Choroid plexus epithelial cell (primary cell): ENCODE measurements around the gene DAB1.

ENCODE experiments used
- DNase-seq: peaks from one replicate; pipeline ENCODE4 v3.0.0-alpha.2; 2010; ENCODE audit warnings: low read depth
- H3K4me3 ChIP-seq: 2 replicates; pipeline ENCODE4 v1.5.1; 2011; ENCODE audit warnings: low read depth, mild to moderate bottlenecking, control low read depth, low read length, moderate library complexity
- TF ChIP-seq, protein P1 (sequence below): conservative IDR thresholded peaks from 2 replicates; pipeline ENCODE4 v1.5.1; 2011; ENCODE audit warnings: low read depth, mild to moderate bottlenecking, control low read depth, inconsistent platforms, low read length, moderate library complexity

The DAB1 gene

DNA sequence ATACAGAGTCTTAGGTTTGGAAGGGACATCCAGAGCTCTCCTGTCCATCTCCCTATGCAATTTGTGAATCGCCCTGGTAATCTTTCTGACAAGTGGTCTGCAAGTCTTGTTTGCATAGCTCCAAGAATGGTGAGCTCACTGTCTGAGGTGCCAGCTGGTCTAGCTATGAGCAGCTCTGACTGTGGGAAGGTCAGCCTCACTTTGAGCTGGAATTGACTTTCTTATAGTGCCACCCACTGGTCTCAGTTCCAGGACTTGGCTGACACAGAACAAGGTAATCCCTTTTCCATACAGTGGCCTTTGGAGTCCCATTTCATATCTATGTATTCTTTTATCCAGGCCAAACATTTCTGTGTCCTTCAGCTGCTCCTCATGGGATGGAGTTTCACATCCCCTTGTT, 362.5 kb downstream of the DAB1 start:
- TF ChIP-seq, protein P1, sequence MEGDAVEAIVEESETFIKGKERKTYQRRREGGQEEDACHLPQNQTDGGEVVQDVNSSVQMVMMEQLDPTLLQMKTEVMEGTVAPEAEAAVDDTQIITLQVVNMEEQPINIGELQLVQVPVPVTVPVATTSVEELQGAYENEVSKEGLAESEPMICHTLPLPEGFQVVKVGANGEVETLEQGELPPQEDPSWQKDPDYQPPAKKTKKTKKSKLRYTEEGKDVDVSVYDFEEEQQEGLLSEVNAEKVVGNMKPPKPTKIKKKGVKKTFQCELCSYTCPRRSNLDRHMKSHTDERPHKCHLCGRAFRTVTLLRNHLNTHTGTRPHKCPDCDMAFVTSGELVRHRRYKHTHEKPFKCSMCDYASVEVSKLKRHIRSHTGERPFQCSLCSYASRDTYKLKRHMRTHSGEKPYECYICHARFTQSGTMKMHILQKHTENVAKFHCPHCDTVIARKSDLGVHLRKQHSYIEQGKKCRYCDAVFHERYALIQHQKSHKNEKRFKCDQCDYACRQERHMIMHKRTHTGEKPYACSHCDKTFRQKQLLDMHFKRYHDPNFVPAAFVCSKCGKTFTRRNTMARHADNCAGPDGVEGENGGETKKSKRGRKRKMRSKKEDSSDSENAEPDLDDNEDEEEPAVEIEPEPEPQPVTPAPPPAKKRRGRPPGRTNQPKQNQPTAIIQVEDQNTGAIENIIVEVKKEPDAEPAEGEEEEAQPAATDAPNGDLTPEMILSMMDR: no peak
- no peak overlapping the region for H3K4me3 ChIP-seq
- peak; percentile 5 for DNase-seq

DNA sequence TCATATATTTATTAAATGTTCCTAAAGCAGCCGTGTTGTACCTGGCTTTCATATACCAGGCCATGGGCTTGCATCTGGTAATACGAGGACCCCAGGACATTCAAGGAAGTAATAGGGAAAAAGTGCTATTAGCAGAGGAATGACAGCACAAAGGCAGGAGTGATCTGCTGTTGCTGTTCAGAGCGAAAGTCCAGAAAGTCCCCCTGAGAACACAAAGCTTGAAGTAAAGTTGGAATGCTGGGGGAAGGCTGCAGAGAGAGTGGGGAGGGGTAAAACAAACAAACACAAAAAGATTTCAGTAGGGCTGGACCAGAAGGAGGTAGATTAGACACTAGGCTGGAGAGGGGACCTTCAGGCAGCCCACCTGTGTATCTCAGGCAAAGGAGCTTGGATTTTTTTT, 363.4 kb downstream of the DAB1 start:
- H3K4me3 ChIP-seq: no peak overlapping the region
- no peak for DNase-seq
- TF ChIP-seq, protein P1: no peak

DNA sequence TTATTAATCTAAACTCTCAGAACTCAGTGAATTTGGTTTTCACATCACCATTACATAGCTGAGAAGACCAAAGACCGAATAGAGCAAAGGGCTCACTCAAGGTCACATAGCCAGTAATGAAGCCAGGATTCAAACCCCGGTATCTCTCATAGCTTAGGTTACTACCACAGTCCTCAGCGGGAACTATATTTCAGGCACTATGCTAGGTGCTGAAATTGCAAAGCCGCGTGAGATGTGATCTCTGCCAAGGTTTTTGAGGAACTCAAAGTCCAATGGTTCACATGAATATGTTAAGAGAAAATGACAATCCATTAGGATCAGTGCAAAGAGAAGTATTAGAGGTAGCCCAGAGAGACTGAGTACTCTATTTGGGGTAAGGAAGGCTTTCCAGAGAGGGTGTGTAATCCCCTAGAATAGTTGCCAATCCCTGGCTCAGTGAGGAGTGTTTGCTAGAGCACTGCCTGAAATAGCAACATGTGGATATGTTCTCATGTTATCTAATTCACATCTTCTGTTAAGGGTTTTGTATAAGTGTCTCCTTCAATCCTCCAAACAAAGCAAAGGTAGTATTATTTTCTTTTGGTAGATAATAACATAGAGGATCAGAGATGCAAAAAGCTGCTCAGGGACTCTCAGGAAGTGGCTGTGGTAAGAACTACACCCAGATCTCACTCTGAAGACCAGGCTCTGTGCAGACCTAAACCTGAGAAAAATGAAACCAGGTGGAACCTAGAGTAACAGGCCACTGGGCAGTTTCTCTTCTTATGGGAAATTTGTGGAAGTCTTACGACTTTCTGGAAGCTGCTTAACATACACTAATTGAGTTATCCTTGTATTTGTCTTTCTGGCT, 365.0 kb downstream of the DAB1 start:
- no peak for DNase-seq
- no peak overlapping the region for H3K4me3 ChIP-seq
- TF ChIP-seq, protein P1: no peak

DNA sequence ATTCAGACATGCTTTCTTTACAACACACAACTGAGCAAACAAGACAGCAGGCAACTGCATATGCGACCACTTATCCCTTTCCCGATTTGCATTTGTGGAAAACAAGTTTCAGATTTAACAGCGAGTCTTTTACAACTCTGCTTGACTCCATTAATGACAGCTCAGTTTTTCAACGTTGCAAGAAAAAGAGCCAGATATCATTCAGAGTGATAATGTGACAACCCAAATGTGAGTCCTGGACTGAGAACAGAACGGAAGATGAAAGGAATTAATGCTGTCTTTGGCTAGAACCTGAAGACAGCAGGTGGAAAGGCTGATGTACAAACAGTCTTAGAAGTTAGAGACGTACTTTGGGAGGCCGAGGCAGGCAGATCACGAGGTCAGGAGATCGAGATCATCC, 375.0 kb downstream of the DAB1 start:
- TF ChIP-seq, protein P1: no peak
- H3K4me3 ChIP-seq: no peak overlapping the region
- DNase-seq: no peak

DNA sequence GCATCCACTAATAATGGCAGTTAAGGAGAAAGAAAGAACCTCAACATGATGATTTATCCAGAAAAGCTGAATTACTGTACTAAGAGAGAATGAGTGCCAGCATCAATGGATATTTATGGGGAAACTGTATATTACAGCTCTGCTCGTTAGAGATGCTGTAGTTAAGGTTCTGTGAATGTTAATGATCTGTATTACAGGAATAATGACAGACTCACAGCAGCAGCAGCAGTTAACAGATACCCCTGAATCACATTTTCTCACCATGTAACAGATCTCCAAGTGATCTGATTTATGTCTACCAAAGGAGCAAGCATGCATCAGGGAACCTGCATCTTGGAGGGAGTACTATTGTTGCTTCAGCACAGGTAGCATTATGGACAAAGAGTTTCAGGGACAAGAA, 377.4 kb downstream of the DAB1 start:
- no peak overlapping the region for H3K4me3 ChIP-seq
- TF ChIP-seq, protein P1: no peak
- DNase-seq: no peak

DNA sequence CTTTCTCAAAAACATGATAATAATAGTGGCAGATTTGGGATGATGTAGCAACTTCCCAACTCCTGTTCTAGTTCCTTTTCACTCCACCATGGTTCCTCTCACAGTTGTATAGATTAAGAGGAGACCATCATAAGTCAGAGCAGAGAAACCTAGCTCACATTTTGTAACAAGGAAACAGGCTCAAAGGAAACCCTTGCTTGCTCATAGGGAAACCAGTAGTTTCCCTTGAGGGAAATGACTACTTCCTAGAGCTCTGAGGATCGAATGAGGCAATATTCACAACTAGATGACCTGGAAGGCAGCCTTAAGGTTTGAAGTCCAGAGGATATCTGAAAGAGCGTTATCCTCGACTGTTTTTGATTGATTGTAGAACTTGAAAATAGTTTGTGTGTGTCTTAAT, 382.0 kb downstream of the DAB1 start:
- H3K4me3 ChIP-seq: no peak overlapping the region
- TF ChIP-seq, protein P1: no peak
- DNase-seq: no peak

DNA sequence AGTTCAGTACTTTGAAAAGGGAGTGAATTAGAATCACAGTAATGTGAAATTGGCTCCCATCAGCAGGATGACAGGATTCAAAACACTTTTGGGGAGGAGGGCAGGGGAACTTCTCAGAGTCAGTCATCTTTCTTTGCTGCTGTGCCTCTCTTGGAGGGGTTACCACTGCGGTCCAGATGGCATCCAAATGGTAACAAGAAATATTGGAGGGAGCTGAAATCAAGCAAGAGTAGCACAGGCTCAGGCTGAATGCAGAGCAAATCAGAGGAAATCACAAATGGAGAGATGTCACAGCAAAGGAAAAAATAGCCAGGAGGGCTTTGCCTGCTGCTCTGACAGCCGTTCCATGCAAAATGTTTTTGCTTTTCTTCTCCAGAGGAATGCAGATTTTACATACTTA, 383.0 kb downstream of the DAB1 start:
- no peak overlapping the region for H3K4me3 ChIP-seq
- no peak for DNase-seq
- TF ChIP-seq, protein P1: no peak
